ENCODE results near the gene C9orf152. TPM values are rescaled to one million over a fixed set of nuclear protein-coding genes. Genes with fewer than 3 reads are reported as not detected.
"Not testable (repeated sequence)": the region's sequence is repeated elsewhere in the genome, so short reads cannot be mapped to it uniquely, and the experiment has no call there.

C9orf152 gene
- polyA plus RNA-seq (ENCODE audit: low read depth in 6 of 6), result not detected

DNA sequence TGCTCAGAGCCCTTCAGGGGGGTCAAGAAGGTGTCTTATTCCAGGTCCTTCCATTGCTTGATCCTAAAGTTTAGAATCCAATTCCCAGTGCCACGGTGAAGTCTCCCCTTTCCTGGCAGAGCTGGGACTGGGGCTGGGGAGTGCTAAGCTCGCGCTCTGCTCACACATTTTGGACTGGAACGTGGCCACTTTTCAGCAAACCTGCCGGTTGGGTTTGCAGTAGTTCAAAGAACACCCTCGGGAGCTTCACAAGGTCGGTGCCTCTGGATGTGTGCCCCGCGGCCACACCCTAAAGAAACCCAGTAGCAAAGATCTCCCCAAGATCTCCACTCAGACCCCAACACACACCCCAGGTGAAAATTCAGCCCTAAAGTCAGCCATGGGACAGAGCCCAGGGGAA lies at the start of gene C9orf152:
TSS of gene C9orf152 (minus strand) at position 129 of the 400 bp plus-strand sequence. CDS start 580 bp downstream, outside the sequence.
- H3K9me3 Mint-ChIP-seq, result peaks cover 0 to 9% (median 5%) of the 10 kb centered on the region in 7 donors
- DNase-seq (no peak), ATAC-seq (ENCODE audit: low read depth in 2 of 2) (no peak)
- H3K4me3 Mint-ChIP-seq, result peak within 1 kb of the TSS in 1 of 8 donors; percentile 7
- peak within 1 kb of the TSS in 1 of 6 donors; percentile 5 for H3K27ac Mint-ChIP-seq
- no peaks in the 10 kb centered on the region for H3K4me1 Mint-ChIP-seq
- H3K27me3 Mint-ChIP-seq, result peaks cover 0 to 16% (median 0%) of the 10 kb centered on the region in 3 donors
- peaks cover 0 to 8% of the 10 kb centered on the region in 2 donors for H3K36me3 Mint-ChIP-seq

DNA sequence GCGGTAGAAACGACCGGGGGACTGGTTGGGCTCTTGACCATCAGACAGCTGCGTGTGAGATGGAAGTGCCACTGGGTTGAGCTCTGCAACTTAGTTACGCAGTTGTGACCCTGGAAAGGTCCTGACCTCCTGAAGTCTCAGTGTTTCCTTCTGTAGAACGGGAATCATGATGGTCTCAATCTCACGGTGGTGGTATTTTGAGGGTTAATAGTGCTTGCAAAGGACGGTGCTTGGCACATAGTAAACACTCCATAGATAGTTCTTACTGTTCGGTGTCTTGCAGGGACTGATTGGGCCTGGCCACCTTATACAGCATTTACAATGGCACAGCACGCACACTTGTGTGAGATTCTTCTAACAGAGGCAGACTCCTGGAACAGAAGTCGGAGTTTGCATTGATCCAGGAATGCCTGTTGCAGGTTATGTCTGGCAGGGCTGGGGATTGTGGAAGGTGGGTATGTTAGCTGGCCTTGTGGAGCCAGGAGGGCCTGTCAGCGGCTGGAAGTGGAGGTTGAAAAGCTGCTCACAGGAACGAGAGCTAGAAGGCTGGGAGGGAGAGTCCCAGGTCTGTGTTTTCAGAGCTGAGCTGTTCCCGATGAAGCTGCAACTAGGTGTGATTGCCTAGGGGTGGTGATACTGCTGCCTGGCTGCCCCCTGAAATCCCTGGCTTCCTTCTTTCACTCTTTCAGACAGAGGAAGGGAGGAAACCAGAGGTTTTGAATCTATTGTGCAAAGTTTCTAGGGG lies 49.3 kb upstream of the C9orf152 start:
- ATAC-seq (ENCODE audit: low read depth in 2 of 2) (no peak), DNase-seq (no peak)
- Mint-ChIP-seq H3K27me3 (no peaks in the 10 kb centered on the region), H3K4me1 (peaks cover 18 to 26% (median 21%) of the 10 kb centered on the region in 3 donors), H3K4me3 (peak overlapping the region; percentile 91 to 98 (median 96)), H3K27ac (peak overlapping the region in 4 of 6 donors; percentile 5 to 82 (median 74)), H3K9me3 (no peaks in the 10 kb centered on the region), H3K36me3 (no peaks in the 10 kb centered on the region)

- H3K27ac Mint-ChIP-seq, result peak within 1 kb of the TSS in 5 of 6 donors; percentile 80 to 97 (median 90)
- no peaks in the 10 kb centered on the region for H3K27me3 Mint-ChIP-seq
- H3K4me3 Mint-ChIP-seq, result peak within 1 kb of the TSS; percentile 91 to 98 (median 96)
- H3K9me3 Mint-ChIP-seq, result no peaks in the 10 kb centered on the region
- no peaks in the 10 kb centered on the region for H3K36me3 Mint-ChIP-seq
- ATAC-seq (ENCODE audit: low read depth in 2 of 2), result peak; percentile 76 to 77
- peaks cover 18 to 26% (median 21%) of the 10 kb centered on the region in 3 donors for H3K4me1 Mint-ChIP-seq
- DNase-seq, result peak; percentile 73
Observed at GRCh38 chr9:110256380-110257096, 48.6 kb upstream of the C9orf152 start, which contains the start of gene TXN. Gene TXN (minus strand): TSS chr9:110256507. CDS start chr9:110256435, 72 bp downstream.

GRCh38 chr9:110255463-110256379 lies 47.8 kb upstream of the C9orf152 start:
- H3K4me1 Mint-ChIP-seq, result peaks cover 18 to 26% (median 21%) of the 10 kb centered on the region in 3 donors
- no peaks in the 10 kb centered on the region for H3K27me3 Mint-ChIP-seq
- no peaks in the 10 kb centered on the region for H3K9me3 Mint-ChIP-seq

GRCh38 chr9:110255034-110255462 lies 47.1 kb upstream of the C9orf152 start:
- ATAC-seq (ENCODE audit: low read depth in 2 of 2) (no peak), DNase-seq (no peak)

More at GRCh38 chr9:110255463-110256379, 47.8 kb upstream of the C9orf152 start:
- Mint-ChIP-seq H3K36me3 (no peaks in the 10 kb centered on the region), H3K27ac (peak overlapping the region in 5 of 6 donors; percentile 80 to 97 (median 90)), H3K4me3 (peak overlapping the region; percentile 91 to 98 (median 96))
- ATAC-seq (ENCODE audit: low read depth in 2 of 2) (peak; percentile 29 to 34), DNase-seq (peak; percentile 24)

GRCh38 chr9:110254500-110254899 lies 46.5 kb upstream of the C9orf152 start:
- ATAC-seq (ENCODE audit: low read depth in 2 of 2) (no peak), DNase-seq (no peak)
- Mint-ChIP-seq H3K27me3 (no peaks in the 10 kb centered on the region), H3K36me3 (no peaks in the 10 kb centered on the region), H3K27ac (peak overlapping the region; percentile 25 to 70 (median 64)), H3K9me3 (no peaks in the 10 kb centered on the region), H3K4me3 (peak overlapping the region; percentile 91 to 98 (median 96)), H3K4me1 (peaks cover 18 to 26% (median 21%) of the 10 kb centered on the region in 3 donors)

More at GRCh38 chr9:110255034-110255462, 47.1 kb upstream of the C9orf152 start:
- Mint-ChIP-seq H3K27me3 (no peaks in the 10 kb centered on the region), H3K36me3 (no peaks in the 10 kb centered on the region), H3K4me3 (peak overlapping the region; percentile 91 to 98 (median 96)), H3K27ac (peak overlapping the region; percentile 25 to 70 (median 60)), H3K9me3 (no peaks in the 10 kb centered on the region), H3K4me1 (peaks cover 18 to 26% (median 21%) of the 10 kb centered on the region in 3 donors)

DNA sequence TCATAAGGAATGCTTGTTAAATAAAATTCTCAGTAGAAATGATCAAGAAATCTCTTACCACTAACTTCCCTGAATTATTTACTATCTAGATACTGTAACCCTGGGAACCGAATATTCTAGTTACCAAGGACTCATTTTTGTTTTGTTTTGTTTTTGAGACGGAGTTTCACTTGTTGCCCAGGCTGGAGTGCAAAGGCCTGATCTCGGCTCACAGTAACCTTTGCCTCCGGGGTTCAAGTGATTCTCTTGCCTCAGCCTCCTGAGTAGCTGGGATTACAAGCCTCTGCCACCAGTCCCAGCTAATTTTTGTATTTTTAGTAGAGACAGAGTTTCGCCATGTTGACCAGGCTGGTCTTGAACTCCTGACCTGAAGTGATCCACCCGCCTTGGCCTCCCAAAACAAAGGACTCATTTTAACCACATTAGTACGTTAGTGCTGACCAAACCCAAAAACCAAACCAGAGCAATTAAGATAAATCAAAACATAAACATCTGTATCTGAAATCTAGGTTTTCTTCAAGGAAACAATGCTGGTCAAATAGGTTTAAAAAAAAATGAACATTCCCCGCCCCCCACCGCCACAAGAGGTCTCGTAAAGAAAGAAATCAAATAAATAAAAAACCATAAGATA lies 44.7 kb upstream of the C9orf152 start:
- ATAC-seq (ENCODE audit: low read depth in 2 of 2) (no peak), DNase-seq (no peak)
- H3K4me1 Mint-ChIP-seq, result peaks cover 17 to 26% (median 20%) of the 10 kb centered on the region in 3 donors
- no peaks in the 10 kb centered on the region for H3K36me3 Mint-ChIP-seq
- no peaks in the 10 kb centered on the region for H3K9me3 Mint-ChIP-seq
- H3K27me3 Mint-ChIP-seq, result no peaks in the 10 kb centered on the region
- peak overlapping the region in 2 of 6 donors; percentile 6 to 53 for H3K27ac Mint-ChIP-seq
- H3K4me3 Mint-ChIP-seq, result peak overlapping the region in 2 of 8 donors; percentile 20 to 98

GRCh38 chr9:110251770-110252169 lies 43.8 kb upstream of the C9orf152 start:
- not testable (repeated sequence) for H3K9me3 Mint-ChIP-seq; H3K27me3 Mint-ChIP-seq; DNase-seq; ATAC-seq (ENCODE audit: low read depth in 2 of 2); H3K4me3 Mint-ChIP-seq; H3K27ac Mint-ChIP-seq; H3K36me3 Mint-ChIP-seq
- peaks cover 9 to 17% (median 12%) of the 10 kb centered on the region in 3 donors for H3K4me1 Mint-ChIP-seq

DNA sequence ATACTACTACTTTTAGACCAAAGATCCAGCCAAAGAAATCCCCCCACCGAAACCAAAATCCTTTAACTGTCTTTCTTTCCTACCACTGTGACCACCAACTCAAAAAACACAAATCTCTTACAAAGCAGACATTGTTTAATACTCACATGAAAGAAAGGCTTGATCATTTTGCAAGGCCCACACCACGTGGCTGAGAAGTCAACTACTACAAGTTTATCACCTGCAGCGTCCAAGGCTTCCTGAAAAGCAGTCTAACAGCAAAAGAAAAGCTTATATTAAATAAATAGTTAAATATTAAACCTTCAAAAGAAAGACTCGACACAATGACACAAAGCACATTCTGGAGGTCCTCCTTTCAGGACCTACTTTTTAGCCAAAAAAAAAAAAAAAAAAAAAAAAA lies 43.3 kb upstream of the C9orf152 start:
- DNase-seq (no peak), ATAC-seq (ENCODE audit: low read depth in 2 of 2) (no peak)
- H3K27me3 Mint-ChIP-seq, result no peaks in the 10 kb centered on the region
- no peak overlapping the region for H3K27ac Mint-ChIP-seq
- no peaks in the 10 kb centered on the region for H3K36me3 Mint-ChIP-seq
- H3K9me3 Mint-ChIP-seq, result no peaks in the 10 kb centered on the region
- H3K4me3 Mint-ChIP-seq, result no peak overlapping the region
- peaks cover 9 to 17% (median 9%) of the 10 kb centered on the region in 3 donors for H3K4me1 Mint-ChIP-seq

DNA sequence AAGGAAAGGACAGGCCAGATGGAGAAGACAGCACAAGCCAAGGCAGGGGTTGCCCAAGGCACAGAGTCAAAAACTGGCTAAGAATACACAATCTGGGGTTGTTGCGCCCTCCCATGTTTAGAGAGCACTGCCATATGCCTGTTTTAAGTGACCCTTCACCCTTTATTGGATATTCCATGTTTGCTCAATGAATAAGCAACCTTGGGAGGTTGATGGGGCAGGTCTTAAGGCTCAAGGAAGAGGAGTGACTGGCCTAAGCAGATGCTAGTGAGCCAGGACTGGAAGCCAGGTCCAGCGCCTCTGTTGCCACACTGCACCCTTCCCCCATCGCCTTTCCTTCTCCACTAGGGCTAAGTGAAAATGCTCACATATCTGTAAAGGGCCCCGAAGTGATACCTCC lies 41.6 kb upstream of the C9orf152 start:
- peaks cover under 1 to 11% (median 2%) of the 10 kb centered on the region in 3 donors for H3K4me1 Mint-ChIP-seq
- ATAC-seq (ENCODE audit: low read depth in 2 of 2), result no peak

DNA sequence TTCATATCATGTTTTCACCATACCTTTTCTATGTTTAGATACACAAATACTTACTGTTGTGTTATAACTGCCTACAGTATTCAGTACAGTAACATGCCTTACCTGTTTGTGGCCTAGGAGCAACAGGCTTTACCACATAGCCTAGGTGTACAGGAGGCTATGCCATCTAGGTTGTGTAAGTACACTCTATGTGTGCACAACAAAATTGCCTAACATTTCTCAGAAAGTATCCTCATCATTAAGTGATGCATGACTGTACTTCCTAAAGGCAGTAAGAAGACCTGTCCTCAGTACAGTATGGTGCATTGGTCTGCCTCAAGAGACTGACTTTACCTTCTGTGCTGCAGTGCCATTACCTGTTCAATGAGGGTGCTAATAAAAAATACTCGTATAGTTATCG lies 40.4 kb upstream of the C9orf152 start:
- ATAC-seq (ENCODE audit: low read depth in 2 of 2) (no peak), DNase-seq (no peak)
- H3K27ac Mint-ChIP-seq, result no peak overlapping the region
- H3K27me3 Mint-ChIP-seq, result no peaks in the 10 kb centered on the region
- H3K36me3 Mint-ChIP-seq, result peaks cover 0 to 4% of the 10 kb centered on the region in 2 donors
- H3K4me1 Mint-ChIP-seq, result no peaks in the 10 kb centered on the region
- H3K9me3 Mint-ChIP-seq, result no peaks in the 10 kb centered on the region
- H3K4me3 Mint-ChIP-seq, result no peak overlapping the region

More for the DNA sequence above, 41.6 kb upstream of the C9orf152 start:
- H3K27ac Mint-ChIP-seq, result peak overlapping the region in 1 of 6 donors; percentile 47
- H3K36me3 Mint-ChIP-seq, result no peaks in the 10 kb centered on the region
- DNase-seq, result no peak
- no peaks in the 10 kb centered on the region for H3K9me3 Mint-ChIP-seq
- H3K4me3 Mint-ChIP-seq, result no peak overlapping the region
- no peaks in the 10 kb centered on the region for H3K27me3 Mint-ChIP-seq

DNA sequence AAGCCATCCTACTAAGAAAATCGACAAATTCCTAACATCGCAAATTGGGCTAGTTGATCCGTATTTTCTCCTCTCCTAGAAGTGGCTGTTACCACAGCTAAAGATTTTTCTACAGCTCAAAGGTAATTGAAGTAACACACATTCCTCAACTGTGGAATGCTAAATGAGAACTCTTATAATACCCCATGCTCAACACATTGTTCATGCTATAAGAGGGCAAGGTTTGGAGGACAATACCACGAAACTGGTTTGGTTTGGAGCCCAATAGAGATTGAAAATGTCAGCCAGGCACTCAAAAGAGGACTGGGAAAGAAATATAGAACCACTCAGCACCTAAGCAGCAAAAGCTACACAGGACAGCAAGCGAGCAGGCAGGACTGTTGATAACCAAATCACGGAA lies 38.3 kb upstream of the C9orf152 start:
- Mint-ChIP-seq H3K4me1 (no peaks in the 10 kb centered on the region), H3K36me3 (peaks cover 0 to 5% of the 10 kb centered on the region in 2 donors), H3K9me3 (no peaks in the 10 kb centered on the region), H3K4me3 (no peak overlapping the region), H3K27me3 (no peaks in the 10 kb centered on the region), H3K27ac (no peak overlapping the region)
- no peak for ATAC-seq (ENCODE audit: low read depth in 2 of 2)
- DNase-seq, result no peak
